HepG2 (cell line): ENCODE data around the gene MTHFD1L. TPM values are rescaled to one million over a fixed set of nuclear protein-coding genes. Genes with fewer than 3 reads are reported as not detected.

Source experiments
- ATF2 ChIP-seq: sonication (generic); formaldehyde crosslinking; IDR thresholded peaks from 2 replicates; pipeline ENCODE4 v1.4.0; 2020; ENCODE audit warnings: missing genetic modification reagents
- DNMT3B ChIP-seq: conservative IDR thresholded peaks from 2 replicates; pipeline ENCODE4 v1.6.1; 2016; ENCODE audit warnings: missing biosample characterization, control low read depth
- GTF2F1 ChIP-seq: fragments of 150-350 bp; IDR thresholded peaks from 2 replicates; pipeline ENCODE4 v1.6.1; 2014; ENCODE audit warnings: low read length
- KLF16 ChIP-seq, 2 experiments: sonication (generic) in 1 of 2; formaldehyde crosslinking in 1 of 2; IDR thresholded peaks; 2 replicates each; pipeline versions ENCODE4 v1.6.1 to v1.8.0; 2016 to 2023; ENCODE audit warnings: missing genetic modification reagents in 2 of 2, missing compliant biosample characterization in 1 of 2
- LCORL ChIP-seq, 2 experiments: fragments of 450-650 bp in 1 of 2; sonication (generic) in 1 of 2; formaldehyde crosslinking in 1 of 2; IDR thresholded peaks; 2 replicates each; pipeline versions ENCODE4 v1.5.0 to v1.6.1; 2017 to 2020; ENCODE audit warnings: antibody characterized with exemption in 1 of 2, missing genetic modification reagents in 1 of 2
- NFIB ChIP-seq: sonication (generic); formaldehyde crosslinking; IDR thresholded peaks from 2 replicates; pipeline ENCODE4 v1.9.0; 2021; ENCODE audit warnings: missing genetic modification reagents, mild to moderate bottlenecking, borderline replicate concordance
- PITX1 ChIP-seq: sonication (generic); formaldehyde crosslinking; IDR thresholded peaks from 2 replicates; pipeline ENCODE4 v1.5.1; 2020; ENCODE audit warnings: mild to moderate bottlenecking, missing genetic modification reagents
- RARA ChIP-seq: IDR thresholded peaks from 2 replicates; pipeline ENCODE4 v1.6.1; 2016; ENCODE audit warnings: missing genetic modification reagents, missing compliant biosample characterization
- SMYD3 ChIP-seq: sonication (generic); formaldehyde crosslinking; IDR thresholded peaks from 2 replicates; pipeline ENCODE4 v1.8.1; 2023; ENCODE audit warnings: mild to moderate bottlenecking, missing genetic modification reagents
- SPEN ChIP-seq: sonication (generic); formaldehyde crosslinking; IDR thresholded peaks from 2 replicates; pipeline ENCODE4 v1.5.1; 2020; ENCODE audit warnings: low read depth, mild to moderate bottlenecking, missing genetic modification reagents
- XRCC5 ChIP-seq: fragments of 200-400 bp; formaldehyde crosslinking; optimal IDR thresholded peaks from 2 replicates; pipeline ENCODE3; 2017; ENCODE audit warnings: mild to moderate bottlenecking, low read length
- ZBTB49 ChIP-seq: sonication (generic); formaldehyde crosslinking; IDR thresholded peaks from 2 replicates; pipeline ENCODE4 v1.4.0; 2020; ENCODE audit warnings: missing genetic modification reagents, borderline replicate concordance
- ZNF124 ChIP-seq: sonication (generic); formaldehyde crosslinking; IDR thresholded peaks from 2 replicates; pipeline ENCODE4 v1.4.0; 2020; ENCODE audit warnings: missing genetic modification reagents
- ZNF280D ChIP-seq: sonication (generic); formaldehyde crosslinking; IDR thresholded peaks from 2 replicates; pipeline ENCODE4 v1.5.1; 2020; ENCODE audit warnings: mild to moderate bottlenecking, missing genetic modification reagents
- ZNF282 ChIP-seq: fragments of 450-650 bp; IDR thresholded peaks from 2 replicates; pipeline ENCODE4 v1.6.1; 2018; ENCODE audit not compliant: partially characterized antibody
- ZNF441 ChIP-seq: sonication (generic); formaldehyde crosslinking; IDR thresholded peaks from 2 replicates; pipeline ENCODE4 v1.7.0; 2021; ENCODE audit warnings: missing genetic modification reagents, borderline replicate concordance
- ZNF609 ChIP-seq: sonication (generic); formaldehyde crosslinking; IDR thresholded peaks from 2 replicates; pipeline ENCODE4 v1.4.0; 2020; ENCODE audit warnings: mild to moderate bottlenecking, missing genetic modification reagents, borderline replicate concordance
- polyA plus RNA-seq, 8 experiments: library from polyadenylated mRNA; depleted of rRNA in 3 of 8; stranded (reverse) in 7 of 8; unstranded in 1 of 8; fragments of >200 nt; fragmentation: Illumina TruSeq in 4 of 8; extraction: Trizol in 4 of 8; gene quantifications; 2 replicates each; pipeline versions ENCODE4 v1.2.1 to v1.2.3, GENCODE V29; 2011 to 2016; ENCODE audit warnings: low read depth in 4 of 8, missing spikeins in 1 of 8, mixed read lengths in 1 of 8; ENCODE audit not compliant: insufficient read depth in 1 of 8
- total RNA-seq, 5 experiments: library from RNA; depleted of rRNA; stranded (reverse); fragments of >200 nt; fragmentation: Illumina TruSeq; extraction: Trizol; gene quantifications; 2 replicates each; pipeline ENCODE4 v1.2.3, GENCODE V29; 2016; ENCODE audit warnings: low read depth in 1 of 5

MTHFD1L gene
- total and polyA plus RNA-seq, 2 of the 13 experiments (the other 11 are each of a cell fraction or from before 2014, with no cell fraction given), result 24.0 to 39.6 TPM

GRCh38 chr6:151119823-151120524 lies 254.5 kb downstream of the MTHFD1L start (continued):
- TF ChIP-seq ZNF441 (no peak), KLF16 (CRISPR knock-in tag; IDR thresholded peaks at IDR 0.05) (no peak; a peak in 1 of 4 replicates), ZNF280D (CRISPR knock-in tag) (peak; percentile 74; the same call in 1 of the 2 replicates), SPEN (peak; percentile 56; the same call in 1 of the 2 replicates), ZNF282 (no peak), GTF2F1 (peak; percentile 76; the same call in 1 of the 2 replicates), ZBTB49 (no peak), ATF2 (CRISPR knock-in tag) (peak; percentile 66), DNMT3B (CRISPR knock-in tag) (no peak; the same call in 1 of the 2 replicates), ZNF124 (CRISPR knock-in tag) (peak; percentile 60; the same call in 1 of the 2 replicates), PITX1 (CRISPR knock-in tag) (peak; percentile 89), RARA (CRISPR knock-in tag) (peak; percentile 86), XRCC5 (peak; percentile 93), ZNF609 (CRISPR knock-in tag) (peak; percentile 89), LCORL (IDR thresholded peaks at IDR 0.05) (no peak), LCORL (CRISPR knock-in tag; IDR thresholded peaks at IDR 0.05) (no peak), NFIB (CRISPR knock-in tag) (no peak), SMYD3 (CRISPR knock-in tag) (peak; percentile 75; the same call in 1 of the 2 replicates)
